IPS-20b (cell line): Measurements from ENCODE around the gene SHROOM4.

ENCODE experiments used
- H3K27ac ChIP-seq: one replicate; pipeline ENCODE4 v1.5.1; 2013; ENCODE audit warnings: low read length
- H3K27me3 ChIP-seq: 2 replicates; pipeline ENCODE4 v1.6.1; 2013; ENCODE audit warnings: mild to moderate bottlenecking, low read length, inconsistent platforms; ENCODE audit not compliant: insufficient read depth
- H3K36me3 ChIP-seq: 2 replicates; pipeline ENCODE4 v1.6.1; 2013; ENCODE audit warnings: low read depth, mild to moderate bottlenecking, inconsistent platforms, low read length, moderate library complexity; ENCODE audit not compliant: insufficient read depth
- H3K4me1 ChIP-seq: 2 replicates; pipeline ENCODE4 v1.6.1; 2013; ENCODE audit warnings: mild to moderate bottlenecking, control low read depth, inconsistent platforms, low read length, moderate library complexity; ENCODE audit not compliant: insufficient read depth
- H3K4me3 ChIP-seq: 2 replicates; pipeline ENCODE4 v1.5.1; 2013; ENCODE audit warnings: mild to moderate bottlenecking, low read length, inconsistent platforms
- H3K9ac ChIP-seq: 2 replicates; pipeline ENCODE4 v1.6.1; 2013; ENCODE audit warnings: low read depth, mild to moderate bottlenecking, inconsistent platforms, low read length, moderate library complexity
- H3K9me3 ChIP-seq: 2 replicates; pipeline ENCODE4 v1.6.1; 2013; ENCODE audit warnings: mild to moderate bottlenecking, low read depth, low read length, inconsistent platforms; ENCODE audit not compliant: insufficient read depth

The SHROOM4 gene

DNA sequence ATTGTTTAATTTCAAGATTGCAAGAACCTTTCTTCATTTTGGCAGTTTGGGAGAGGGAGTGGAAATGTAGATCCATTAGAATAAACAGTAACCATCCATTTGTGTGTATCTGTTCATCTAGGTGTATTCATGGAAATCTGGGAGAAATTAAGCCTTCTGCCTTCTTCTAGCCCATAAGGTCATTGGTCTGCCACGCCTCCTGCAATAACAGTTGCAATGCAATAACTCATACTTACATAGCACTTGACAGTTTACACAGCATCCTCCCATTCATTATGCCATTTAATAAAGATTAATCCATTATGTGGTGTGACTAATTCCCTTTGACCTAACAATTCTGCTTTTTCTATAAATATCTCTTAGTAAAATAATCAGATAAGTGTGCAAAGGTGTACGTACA is 42.6 kb downstream of the SHROOM4 start:
- Histone ChIP-seq H3K36me3 (no peaks in the 10 kb centered on the region), H3K4me1 (0 out of 2 replicates have a peak, but pooled peaks cover 3% of the 10 kb centered on the region), H3K9ac (no peak overlapping the region), H3K4me3 (no peak overlapping the region), H3K27ac (no peak overlapping the region), H3K27me3 (no peaks in the 10 kb centered on the region), H3K9me3 (no peaks in the 10 kb centered on the region)

DNA sequence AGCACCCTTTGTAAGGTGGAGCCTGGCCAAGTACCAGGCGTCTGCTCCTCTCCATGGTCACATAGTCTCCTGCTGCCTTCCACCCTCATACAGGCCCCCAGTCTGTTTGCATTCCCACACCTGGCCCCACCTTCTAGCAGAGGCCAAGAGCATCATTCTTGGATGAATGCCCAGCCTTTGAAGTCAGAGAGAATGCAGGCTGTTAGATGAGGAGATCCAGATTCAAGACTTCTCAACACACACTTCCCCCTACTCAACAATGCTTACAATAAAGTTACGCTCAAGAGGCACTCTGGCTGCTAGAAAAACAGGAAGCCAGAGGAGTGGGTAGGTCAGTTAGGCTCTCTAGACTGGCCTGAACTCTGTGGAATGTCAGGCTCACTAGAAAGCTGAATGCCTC is 43.3 kb downstream of the SHROOM4 start:
- Histone ChIP-seq H3K9ac (no peak overlapping the region), H3K27ac (no peak overlapping the region), H3K36me3 (no peaks in the 10 kb centered on the region), H3K4me3 (no peak overlapping the region), H3K27me3 (no peaks in the 10 kb centered on the region), H3K4me1 (0 out of 2 replicates have a peak, but pooled peaks cover 3% of the 10 kb centered on the region), H3K9me3 (no peaks in the 10 kb centered on the region)

DNA sequence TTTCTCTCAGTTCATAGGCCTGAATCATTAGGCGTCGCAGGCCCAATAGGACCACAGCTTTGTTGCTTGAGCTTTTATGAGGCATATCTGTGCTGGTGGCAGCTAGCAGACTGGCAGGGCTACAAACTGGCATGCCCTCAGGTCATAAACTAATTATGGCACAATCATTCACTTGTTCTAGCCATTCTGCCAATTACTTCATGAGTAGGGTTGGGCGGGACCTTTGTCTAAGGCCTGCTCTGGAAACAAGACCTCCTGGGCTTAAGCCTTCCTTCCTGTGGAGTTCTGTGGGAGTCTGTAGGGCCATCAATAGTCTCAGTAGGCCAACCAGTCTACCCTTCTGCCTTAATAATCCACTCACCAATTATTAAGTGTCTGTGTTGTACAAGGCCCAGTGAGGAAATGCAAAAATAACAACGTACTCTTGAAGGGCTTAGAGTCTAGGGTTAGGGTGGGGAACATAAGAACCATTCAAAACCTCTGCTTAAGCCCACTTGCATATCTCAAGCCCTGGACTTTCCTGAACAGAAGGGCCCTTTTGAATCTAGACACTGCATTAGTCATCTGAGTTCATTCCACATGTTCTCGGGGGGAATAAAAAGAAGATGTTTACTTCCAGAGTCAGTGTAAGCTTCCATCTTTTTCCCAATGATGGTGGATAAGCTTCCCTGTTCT is 44.5 kb downstream of the SHROOM4 start:
- H3K4me3 ChIP-seq: no peak overlapping the region
- no peaks in the 10 kb centered on the region for H3K9me3 ChIP-seq
- no peak overlapping the region for H3K27ac ChIP-seq
- H3K4me1 ChIP-seq: 0 out of 2 replicates have a peak, but pooled peaks cover 3% of the 10 kb centered on the region
- no peaks in the 10 kb centered on the region for H3K27me3 ChIP-seq
- H3K9ac ChIP-seq: no peak overlapping the region
- H3K36me3 ChIP-seq: no peaks in the 10 kb centered on the region

DNA sequence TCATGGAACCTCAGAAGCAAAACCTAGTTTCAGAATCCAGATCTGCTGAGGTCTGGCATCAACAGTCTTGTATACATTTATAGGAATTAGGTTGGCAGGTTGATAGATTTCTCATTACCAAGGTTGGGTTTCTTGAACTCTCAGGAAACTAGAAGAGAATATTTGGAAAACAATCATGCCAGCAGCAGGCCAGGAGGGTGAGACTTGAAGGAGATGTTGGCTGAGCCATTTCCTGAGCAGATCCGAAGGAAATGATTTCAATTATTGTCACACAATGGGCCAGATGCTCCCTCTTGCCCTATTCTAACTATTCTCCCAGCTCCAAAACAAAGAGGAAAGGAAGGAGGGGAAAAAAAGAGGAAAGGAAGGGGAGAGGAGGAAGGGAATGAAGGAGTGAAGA is 45.2 kb downstream of the SHROOM4 start:
- no peaks in the 10 kb centered on the region for H3K27me3 ChIP-seq
- no peak overlapping the region for H3K27ac ChIP-seq
- no peak overlapping the region for H3K9ac ChIP-seq
- H3K36me3 ChIP-seq: no peaks in the 10 kb centered on the region
- no peak overlapping the region for H3K4me3 ChIP-seq
- 0 out of 2 replicates have a peak, but pooled peaks cover 3% of the 10 kb centered on the region for H3K4me1 ChIP-seq
- H3K9me3 ChIP-seq: no peaks in the 10 kb centered on the region

- H3K27ac ChIP-seq: no peak overlapping the region
- no peaks in the 10 kb centered on the region for H3K9me3 ChIP-seq
- no peaks in the 10 kb centered on the region for H3K27me3 ChIP-seq
- no peak overlapping the region for H3K4me3 ChIP-seq
- 0 out of 2 replicates have a peak, but pooled peaks cover 3% of the 10 kb centered on the region for H3K4me1 ChIP-seq
- no peaks in the 10 kb centered on the region for H3K36me3 ChIP-seq
- no peak overlapping the region for H3K9ac ChIP-seq
Measured at GRCh38 chrX:50765986-50766385, 48.0 kb downstream of the SHROOM4 start.

GRCh38 chrX:50762578-50762977 is 51.4 kb downstream of the SHROOM4 start:
- H3K9ac ChIP-seq: no peak overlapping the region
- no peaks in the 10 kb centered on the region for H3K9me3 ChIP-seq
- H3K27me3 ChIP-seq: no peaks in the 10 kb centered on the region
- H3K4me3 ChIP-seq: no peak overlapping the region
- H3K27ac ChIP-seq: no peak overlapping the region
- H3K36me3 ChIP-seq: no peaks in the 10 kb centered on the region
- H3K4me1 ChIP-seq: no peaks in the 10 kb centered on the region

DNA sequence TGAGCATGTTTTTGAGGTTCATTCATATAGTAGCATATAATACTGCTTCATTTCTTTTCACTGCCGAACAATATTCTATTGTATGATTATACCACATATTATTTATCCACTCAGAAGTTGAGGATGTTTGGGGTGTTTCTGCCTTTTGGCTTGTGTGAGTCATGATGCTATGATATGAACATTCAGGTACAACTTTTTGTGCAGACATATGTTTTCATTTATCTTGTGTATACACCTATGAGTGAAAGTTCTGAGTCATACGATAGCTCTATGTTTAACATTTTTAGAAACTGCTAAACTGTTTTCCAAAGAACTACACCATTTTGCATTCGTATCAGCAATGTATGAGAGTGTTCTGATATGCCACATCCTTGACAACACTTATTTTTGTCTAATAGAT is 57.7 kb downstream of the SHROOM4 start:
- Histone ChIP-seq H3K9ac (no peak overlapping the region), H3K4me1 (no peaks in the 10 kb centered on the region), H3K9me3 (no peaks in the 10 kb centered on the region), H3K27me3 (no peaks in the 10 kb centered on the region), H3K36me3 (no peaks in the 10 kb centered on the region), H3K27ac (no peak overlapping the region), H3K4me3 (no peak overlapping the region)

GRCh38 chrX:50751091-50751490 is 62.9 kb downstream of the SHROOM4 start:
- H3K36me3 ChIP-seq: no peaks in the 10 kb centered on the region
- H3K27ac ChIP-seq: no peak overlapping the region
- no peak overlapping the region for H3K9ac ChIP-seq
- no peak overlapping the region for H3K4me3 ChIP-seq
- no peaks in the 10 kb centered on the region for H3K9me3 ChIP-seq
- no peaks in the 10 kb centered on the region for H3K27me3 ChIP-seq
- H3K4me1 ChIP-seq: no peaks in the 10 kb centered on the region

- Histone ChIP-seq H3K9me3 (no peaks in the 10 kb centered on the region), H3K36me3 (no peaks in the 10 kb centered on the region), H3K4me1 (no peaks in the 10 kb centered on the region), H3K27me3 (no peaks in the 10 kb centered on the region), H3K4me3 (no peak overlapping the region), H3K9ac (no peak overlapping the region), H3K27ac (no peak overlapping the region)
Measured at GRCh38 chrX:50747471-50747900, 66.5 kb downstream of the SHROOM4 start.

- Histone ChIP-seq H3K9me3 (no peaks in the 10 kb centered on the region), H3K9ac (no peak overlapping the region), H3K4me3 (no peak overlapping the region), H3K36me3 (no peaks in the 10 kb centered on the region), H3K27ac (no peak overlapping the region), H3K4me1 (no peaks in the 10 kb centered on the region), H3K27me3 (no peaks in the 10 kb centered on the region)
Measured at GRCh38 chrX:50736656-50737055, 77.3 kb downstream of the SHROOM4 start.

DNA sequence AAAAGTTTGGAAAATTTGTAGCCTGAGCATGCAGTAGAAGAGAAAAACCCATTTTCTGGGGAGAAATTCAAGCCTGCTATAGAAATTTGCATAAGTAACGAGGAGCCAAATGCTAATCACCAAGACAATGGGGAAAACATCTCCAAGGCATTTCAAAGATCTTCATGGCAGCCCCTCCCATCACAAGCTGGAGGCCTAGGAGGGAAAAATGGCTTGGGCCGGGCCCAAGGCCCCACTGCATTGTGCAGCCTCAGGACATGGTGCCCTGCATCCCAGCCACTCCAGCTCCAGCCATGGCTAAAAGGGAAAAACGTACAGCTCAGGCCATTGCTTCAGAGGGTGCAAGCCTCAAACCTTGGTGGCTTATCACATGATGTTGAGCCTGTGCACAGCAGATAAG is 87.7 kb downstream of the SHROOM4 start:
- Histone ChIP-seq H3K4me3 (no peak overlapping the region), H3K4me1 (peaks cover 3% of the 10 kb centered on the region; the same call in 1 of the 2 replicates), H3K27ac (no peak overlapping the region), H3K9me3 (no peaks in the 10 kb centered on the region), H3K36me3 (no peaks in the 10 kb centered on the region), H3K9ac (no peak overlapping the region), H3K27me3 (no peaks in the 10 kb centered on the region)

DNA sequence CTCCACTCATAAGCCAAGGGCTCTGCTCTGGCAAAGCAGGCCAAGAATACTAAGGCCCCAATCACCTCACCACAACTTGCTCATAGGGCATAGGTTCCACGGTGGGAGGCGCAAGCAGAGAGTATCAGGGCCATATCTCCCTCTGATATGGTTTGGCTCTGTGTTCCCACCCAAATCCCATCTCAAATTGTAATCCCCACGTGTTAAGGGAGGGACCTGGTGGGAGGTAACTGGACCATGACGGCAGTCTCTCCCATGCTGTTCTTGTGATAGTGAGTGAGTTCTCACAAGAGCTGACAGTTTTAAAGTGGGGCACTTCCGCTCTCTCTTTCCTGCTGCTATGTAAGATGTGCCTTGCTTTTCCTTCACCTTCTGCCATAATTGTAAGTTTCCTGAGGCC is 88.7 kb downstream of the SHROOM4 start:
- Histone ChIP-seq H3K9ac (no peak overlapping the region), H3K36me3 (no peaks in the 10 kb centered on the region), H3K27ac (no peak overlapping the region), H3K4me3 (no peak overlapping the region), H3K4me1 (peaks cover 4% of the 10 kb centered on the region; the same call in 1 of the 2 replicates), H3K27me3 (no peaks in the 10 kb centered on the region), H3K9me3 (no peaks in the 10 kb centered on the region)
